GM18868 (cell line): ENCODE results near the gene PTMA.
"Not testable (repeated sequence)": the region's sequence is repeated elsewhere in the genome, so short reads cannot be mapped to it uniquely, and the experiment has no call there.

ENCODE experiments used
- ATAC-seq: cut with Tn5 transposase; IDR thresholded peaks from one replicate; pipeline ENCODE4 v1.9.1; 2021; ENCODE audit warnings: mild to moderate bottlenecking, moderate library complexity; ENCODE audit not compliant: unreplicated experiment

The PTMA gene

GRCh38 chr2:231749016-231749415, 40.7 kb downstream of the PTMA start:
- not testable (repeated sequence) for ATAC-seq

- ATAC-seq: no peak
Observed at GRCh38 chr2:231751042-231751815, 42.9 kb downstream of the PTMA start.

GRCh38 chr2:231752061-231752460, 43.7 kb downstream of the PTMA start:
- no peak for ATAC-seq

- ATAC-seq: no peak
Observed at GRCh38 chr2:231761735-231762134, 53.4 kb downstream of the PTMA start.
